ENCODE data around the gene SEC63. TPM values are rescaled to one million over a fixed set of nuclear protein-coding genes. Genes with fewer than 3 reads are reported as not detected.

SEC63 gene
- total and polyA plus RNA-seq, 2 of the 4 experiments (the other 2 are of a cell fraction) = 8.6 to 22.4 TPM

DNA sequence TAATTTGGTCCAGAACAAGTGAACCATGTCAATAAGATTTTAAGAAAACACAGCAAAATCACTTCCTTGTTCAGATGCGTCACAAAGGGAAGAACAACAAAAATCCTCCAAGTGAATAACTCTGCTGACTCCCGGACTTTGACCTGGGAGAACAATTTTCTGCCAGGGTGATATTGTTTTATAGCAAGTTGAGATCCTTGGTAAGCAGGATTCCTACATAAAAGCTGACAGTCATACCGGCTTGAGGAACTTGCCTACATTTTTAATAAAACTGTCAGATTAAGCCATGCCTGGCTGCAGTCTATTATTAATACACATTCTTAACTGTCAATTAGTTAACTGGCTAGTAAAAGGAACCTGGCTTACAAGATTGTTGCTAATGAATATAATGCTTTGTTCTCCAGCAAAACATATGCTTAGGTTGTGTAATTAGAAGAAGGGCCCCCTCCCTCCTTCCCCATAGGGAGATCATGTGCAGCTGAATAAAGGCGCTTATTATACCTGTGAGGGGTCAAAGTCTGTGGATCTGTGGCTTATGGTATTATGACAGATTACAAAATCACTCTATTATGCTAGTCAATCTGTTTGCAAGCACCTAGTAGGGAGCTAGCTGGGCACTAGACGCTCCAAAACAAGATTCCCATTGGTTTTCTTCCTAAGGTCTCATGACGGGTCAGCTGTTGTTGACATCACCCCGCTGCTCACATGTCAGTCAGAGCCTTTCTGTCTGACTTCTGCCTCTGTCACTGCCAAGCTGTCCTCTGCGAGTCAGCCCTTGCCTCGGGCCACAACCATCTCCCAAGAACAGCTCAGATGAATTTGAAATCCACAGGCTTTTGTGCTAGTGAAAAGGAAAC is 44.6 kb upstream of the SEC63 start (continued):
- TF ChIP-seq CEBPB (IDR thresholded peaks at IDR 0.05; ENCODE audit: low read depth, low read length) = no peak

DNA sequence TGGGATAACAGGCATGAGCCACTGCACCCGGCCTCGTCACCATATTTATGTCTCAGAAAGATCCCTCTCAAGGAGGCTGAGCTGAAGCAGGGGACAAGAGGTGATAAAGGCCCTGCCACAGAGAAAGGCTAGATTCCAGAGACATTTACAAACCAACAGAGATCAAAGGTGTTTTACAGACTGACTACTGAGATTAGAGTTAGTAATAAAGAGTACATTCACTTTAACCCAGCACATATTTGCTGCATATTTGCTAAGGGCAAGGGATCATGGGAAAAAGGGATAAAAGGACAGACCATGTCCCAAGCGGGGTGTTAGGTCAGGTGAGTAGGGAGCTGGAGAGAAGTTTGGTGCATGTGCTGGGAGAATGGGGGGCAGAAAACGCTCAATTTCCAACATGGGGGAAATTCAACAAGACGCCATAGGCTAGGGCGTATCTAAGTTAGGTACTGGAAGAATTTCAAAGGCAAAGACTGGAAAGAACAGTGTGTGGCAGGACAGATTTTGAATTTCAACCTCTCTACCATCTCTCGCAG is 43.8 kb upstream of the SEC63 start:
- intact Hi-C loops (cut with micrococcal nuclease) = no loop called here
- no peaks in the 10 kb centered on the region for H3K9me1 ChIP-seq (ENCODE audit: insufficient read depth, low read length)
- H3K9ac ChIP-seq (ENCODE audit: low read depth, low read length) = no peak overlapping the region
- H2BK20ac ChIP-seq (ENCODE audit: low read depth, low read length) = no peak overlapping the region
- H3K27ac ChIP-seq (ENCODE audit: insufficient read depth, low read length) = no peak overlapping the region
- no peak overlapping the region for H3K4me2 ChIP-seq (ENCODE audit: low read depth, low read length)
- H3K4me3 ChIP-seq (ENCODE audit: insufficient read depth, low read depth, low read length) = no peak overlapping the region
- BruUV-seq (replicated peaks) = no TSS peak
- no peak overlapping the region for H4K91ac ChIP-seq (ENCODE audit: insufficient read depth, low read depth, low read length)
- H3K56ac ChIP-seq (ENCODE audit: extremely low read depth, insufficient read depth, low read length) = no peak overlapping the region
- no peaks in the 10 kb centered on the region for H4K20me1 ChIP-seq (ENCODE audit: insufficient read depth, low read length)
- peaks cover 3% of the 10 kb centered on the region for H3K27me3 ChIP-seq (ENCODE audit: control insufficient read depth, insufficient read depth, low read length)
- no peak overlapping the region for H2AK5ac ChIP-seq (ENCODE audit: low read depth, low read length)
- H3K18ac ChIP-seq (ENCODE audit: low read depth, low read length) = no peak overlapping the region
- H3K36me3 ChIP-seq (ENCODE audit: control insufficient read depth, insufficient read depth, low read length) = no peaks in the 10 kb centered on the region
- dilution Hi-C loops (cut with HindIII; ENCODE audit: low sequenced_read_pairs, unreplicated experiment) = no loop called here
- H2AK9ac ChIP-seq (replicated peaks; ENCODE audit: low read depth, low read length, poor library complexity) = no peak overlapping the region
- H2BK5ac ChIP-seq (ENCODE audit: low read depth, low read length, poor library complexity, severe bottlenecking) = no peak overlapping the region
- WGBS, 2 experiments (ENCODE audit: extremely low coverage in 2 of 2, insufficient read length in 1 of 2) = 71% methylated on average over 2 of the region's 7 CpGs; no CpG with 5 or more reads in 1 of the 2 experiments
- no peak overlapping the region for H3K14ac ChIP-seq (replicated peaks; ENCODE audit: low read depth, low read length)
- H3K23ac ChIP-seq (ENCODE audit: low read depth, low read length) = no peak overlapping the region
- H2BK120ac ChIP-seq (ENCODE audit: low read depth, low read length) = no peak overlapping the region
- H2AFZ ChIP-seq (replicated peaks; ENCODE audit: low read length, poor library complexity) = no peak overlapping the region
- no peak overlapping the region for H4K5ac ChIP-seq (ENCODE audit: low read depth, low read length)
- no peaks in the 10 kb centered on the region for H3K9me3 ChIP-seq (ENCODE audit: control insufficient read depth, insufficient read depth, low read length)
- no peak overlapping the region for H3K4ac ChIP-seq (ENCODE audit: low read depth, low read length)
- in situ Hi-C loops (cut with MboI; ENCODE audit: low sequenced_read_pairs) = no loop called here
- ATAC-seq (ENCODE audit: low read depth) (no peak), DNase-seq (no peak)
- H4K8ac ChIP-seq (ENCODE audit: low read depth in 2 of 2, low read length in 2 of 2) = no peak overlapping the region
- H3K4me1 ChIP-seq (ENCODE audit: control insufficient read depth, insufficient read depth, low read length) = no peaks in the 10 kb centered on the region
- POLR2A ChIA-PET (ENCODE audit: unreplicated experiment) = no interaction called here
- no peaks in the 10 kb centered on the region for H3K79me1 ChIP-seq (ENCODE audit: low read depth in 1 of 2, low read length in 2 of 2)
- CTCF ChIA-PET = no interaction called here
- no peak overlapping the region for H2BK15ac ChIP-seq (ENCODE audit: low read depth, low read length)
- TF ChIP-seq MAFK (IDR thresholded peaks at IDR 0.05; ENCODE audit: low read depth, low read length) = no peak
- no peak for TF ChIP-seq RCOR1 (IDR thresholded peaks at IDR 0.05; ENCODE audit: insufficient replicate concordance, low read length)
- TF ChIP-seq FOS (IDR thresholded peaks at IDR 0.05; ENCODE audit: low read depth, low read length) = no peak
- no peak for TF ChIP-seq CHD1 (IDR thresholded peaks at IDR 0.05; ENCODE audit: low read depth, low read length)
- TF ChIP-seq RFX5 (IDR thresholded peaks at IDR 0.05; ENCODE audit: low read depth, low read length) = no peak
- TF ChIP-seq MXI1 (IDR thresholded peaks at IDR 0.05; ENCODE audit: borderline replicate concordance, low read depth, low read length) = no peak
- TF ChIP-seq RAD21 (IDR thresholded peaks at IDR 0.05; ENCODE audit: low read length) = no peak
- no peak for TF ChIP-seq MAZ (IDR thresholded peaks at IDR 0.05; ENCODE audit: borderline replicate concordance, low read depth, low read length)
- TF ChIP-seq POLR2A (IDR thresholded peaks at IDR 0.05; ENCODE audit: low read depth, low read length) = no peak
- TF ChIP-seq, protein P1, sequence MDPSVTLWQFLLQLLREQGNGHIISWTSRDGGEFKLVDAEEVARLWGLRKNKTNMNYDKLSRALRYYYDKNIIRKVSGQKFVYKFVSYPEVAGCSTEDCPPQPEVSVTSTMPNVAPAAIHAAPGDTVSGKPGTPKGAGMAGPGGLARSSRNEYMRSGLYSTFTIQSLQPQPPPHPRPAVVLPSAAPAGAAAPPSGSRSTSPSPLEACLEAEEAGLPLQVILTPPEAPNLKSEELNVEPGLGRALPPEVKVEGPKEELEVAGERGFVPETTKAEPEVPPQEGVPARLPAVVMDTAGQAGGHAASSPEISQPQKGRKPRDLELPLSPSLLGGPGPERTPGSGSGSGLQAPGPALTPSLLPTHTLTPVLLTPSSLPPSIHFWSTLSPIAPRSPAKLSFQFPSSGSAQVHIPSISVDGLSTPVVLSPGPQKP (IDR thresholded peaks at IDR 0.05; ENCODE audit: borderline replicate concordance, low read depth, low read length) = no peak
- TF ChIP-seq SMC3 (IDR thresholded peaks at IDR 0.05; ENCODE audit: low read depth, low read length) = no peak
- no peak for TF ChIP-seq CEBPB (IDR thresholded peaks at IDR 0.05; ENCODE audit: low read depth, low read length)
- TF ChIP-seq NFE2L2 (IDR thresholded peaks at IDR 0.05; ENCODE audit: low read depth, low read length) = no peak
- TF ChIP-seq, protein P2, sequence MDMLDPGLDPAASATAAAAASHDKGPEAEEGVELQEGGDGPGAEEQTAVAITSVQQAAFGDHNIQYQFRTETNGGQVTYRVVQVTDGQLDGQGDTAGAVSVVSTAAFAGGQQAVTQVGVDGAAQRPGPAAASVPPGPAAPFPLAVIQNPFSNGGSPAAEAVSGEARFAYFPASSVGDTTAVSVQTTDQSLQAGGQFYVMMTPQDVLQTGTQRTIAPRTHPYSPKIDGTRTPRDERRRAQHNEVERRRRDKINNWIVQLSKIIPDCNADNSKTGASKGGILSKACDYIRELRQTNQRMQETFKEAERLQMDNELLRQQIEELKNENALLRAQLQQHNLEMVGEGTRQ (IDR thresholded peaks at IDR 0.05; ENCODE audit: low read depth, low read length) = no peak
- no peak for TF ChIP-seq BHLHE40 (IDR thresholded peaks at IDR 0.05; ENCODE audit: low read depth, low read length)
